GM18907 (cell line): ENCODE measurements around the gene AKAP8L.
"Not testable (repeated sequence)": the region's sequence is repeated elsewhere in the genome, so short reads cannot be mapped to it uniquely, and the experiment has no call there.

Experiments
- ATAC-seq: cut with Tn5 transposase; IDR thresholded peaks from one replicate; pipeline ENCODE4 v1.9.1; 2021; ENCODE audit warnings: mild to moderate bottlenecking, moderate library complexity; ENCODE audit not compliant: unreplicated experiment

The AKAP8L gene

GRCh38 chr19:15421721-15422260 is 3.0 kb upstream of the AKAP8L start:
- ATAC-seq, result no peak

GRCh38 chr19:15421136-15421695 is 2.4 kb upstream of the AKAP8L start:
- no peak for ATAC-seq

DNA sequence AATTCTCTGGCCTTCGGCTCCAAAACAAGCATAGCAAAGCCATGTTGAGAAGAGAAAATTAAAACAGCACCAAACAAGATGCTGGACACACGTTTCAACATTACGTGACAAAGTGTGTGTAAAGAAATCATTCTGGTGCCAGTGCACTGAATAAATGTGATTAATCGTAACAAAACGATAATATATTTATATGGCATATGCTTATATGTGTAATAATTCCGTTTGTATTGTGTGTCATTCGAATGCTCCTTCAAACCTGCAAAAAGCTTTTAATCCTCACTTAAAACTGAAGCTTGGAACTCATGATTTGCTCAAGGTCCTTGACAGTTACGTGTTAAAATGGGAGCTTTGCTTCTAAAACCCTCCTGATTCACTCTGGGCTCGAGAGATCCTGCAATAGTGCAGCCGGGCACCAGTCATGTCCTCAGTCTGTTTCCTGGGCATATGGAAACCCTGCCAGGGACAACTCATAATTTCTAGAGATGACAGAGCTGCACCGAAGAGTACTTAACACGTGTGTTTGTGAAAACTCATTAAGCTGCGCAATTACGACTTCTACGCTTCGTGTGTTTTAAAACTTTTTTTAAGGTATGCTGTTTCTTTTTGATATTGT is 731 bp upstream of the AKAP8L start:
- no peak for ATAC-seq

DNA sequence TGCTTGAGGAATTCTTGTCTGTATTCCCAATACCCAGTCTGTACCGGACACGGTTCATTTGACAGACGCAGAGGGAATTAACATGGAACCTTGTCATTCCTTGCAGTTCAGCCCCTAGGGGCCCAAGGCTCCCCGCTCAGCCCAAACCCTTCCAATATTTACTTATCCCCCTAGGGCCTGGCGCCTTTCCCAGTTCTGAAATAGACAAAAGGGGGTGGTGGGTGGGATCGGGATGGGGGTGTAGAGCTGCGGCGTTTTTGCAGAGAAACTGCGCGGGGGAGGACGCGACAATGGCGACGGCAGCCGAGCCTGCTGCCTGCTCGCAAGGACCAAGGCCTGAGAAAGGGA is 583 bp downstream of the AKAP8L start:
- ATAC-seq, result no peak

DNA sequence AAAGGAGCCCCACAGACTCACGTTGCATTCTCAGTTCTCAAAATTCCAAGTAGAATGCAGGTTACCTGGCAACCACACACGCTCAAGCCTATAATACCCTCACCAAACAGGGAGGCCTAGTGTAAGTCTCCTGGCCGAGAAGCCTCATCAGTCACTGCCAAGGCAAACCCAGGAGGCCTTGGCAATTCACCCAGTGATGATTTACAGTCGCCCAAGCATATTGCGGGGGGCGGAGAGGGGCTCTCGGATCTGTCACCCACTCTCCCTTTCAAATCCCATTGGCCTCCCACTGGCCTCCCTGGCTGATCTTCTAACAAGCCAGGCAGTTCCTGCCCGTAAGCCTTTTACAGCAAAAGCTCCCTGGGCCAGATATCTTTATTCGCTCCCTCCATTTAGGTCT is 1.1 kb downstream of the AKAP8L start:
- ATAC-seq, result no peak

GRCh38 chr19:15412832-15413231 is 6.0 kb downstream of the AKAP8L start:
- ATAC-seq, result no peak

- ATAC-seq, result not testable (repeated sequence)
Measured at GRCh38 chr19:15411351-15411750, 7.4 kb downstream of the AKAP8L start.

GRCh38 chr19:15404780-15405211 is 14.0 kb downstream of the AKAP8L start:
- ATAC-seq, result no peak

DNA sequence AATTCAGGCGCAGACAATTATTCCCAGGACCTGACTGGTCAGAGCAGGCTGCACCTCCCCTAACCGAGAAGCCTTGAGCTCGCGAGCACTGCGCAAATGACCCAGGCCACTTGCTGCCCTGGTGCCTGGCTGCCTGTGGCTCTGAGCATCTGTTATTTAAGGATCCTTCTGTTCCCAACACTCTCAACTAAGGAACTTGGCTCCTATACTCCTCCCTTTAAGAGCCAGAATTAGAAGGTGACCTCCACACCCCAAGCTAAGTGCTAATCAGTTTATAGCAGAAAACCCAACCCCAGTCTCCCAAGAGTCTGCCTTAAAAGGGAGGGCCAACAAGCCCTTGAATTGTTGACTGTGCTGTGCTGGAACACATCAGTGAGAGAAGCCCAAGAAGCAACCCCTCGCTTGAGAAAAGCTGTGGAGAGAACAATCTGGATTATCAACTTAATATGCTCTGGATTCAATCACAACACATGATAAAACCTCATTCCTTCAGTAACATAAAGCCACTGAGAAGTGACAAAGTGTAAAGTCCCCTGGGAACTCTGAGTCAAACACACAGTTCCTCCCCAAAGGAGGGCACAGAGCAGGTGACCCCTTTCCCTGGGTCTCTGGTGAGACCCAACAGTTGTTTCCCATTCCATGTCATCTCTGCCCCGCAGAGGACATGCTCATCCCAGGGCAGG is 14.6 kb downstream of the AKAP8L start:
- ATAC-seq, result no peak

DNA sequence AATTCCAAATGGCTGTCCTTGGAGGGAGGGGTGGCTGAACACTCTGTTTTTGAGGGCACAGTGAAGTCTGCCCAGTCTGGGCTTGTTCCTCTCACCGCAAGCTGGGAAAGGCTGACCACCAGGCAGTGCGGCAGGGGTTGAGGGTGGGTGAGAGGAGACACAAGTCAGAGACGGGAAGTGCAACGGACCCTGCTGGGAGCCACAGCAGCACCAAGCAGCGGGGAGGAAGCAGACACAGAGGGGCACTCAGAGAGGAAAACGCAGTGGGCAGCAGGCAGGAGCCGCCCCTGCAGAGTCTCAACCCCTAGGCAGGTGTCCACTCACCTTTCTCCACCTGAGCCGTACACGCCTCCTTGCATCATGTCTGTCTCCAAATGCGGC is 15.6 kb downstream of the AKAP8L start:
- no peak for ATAC-seq

DNA sequence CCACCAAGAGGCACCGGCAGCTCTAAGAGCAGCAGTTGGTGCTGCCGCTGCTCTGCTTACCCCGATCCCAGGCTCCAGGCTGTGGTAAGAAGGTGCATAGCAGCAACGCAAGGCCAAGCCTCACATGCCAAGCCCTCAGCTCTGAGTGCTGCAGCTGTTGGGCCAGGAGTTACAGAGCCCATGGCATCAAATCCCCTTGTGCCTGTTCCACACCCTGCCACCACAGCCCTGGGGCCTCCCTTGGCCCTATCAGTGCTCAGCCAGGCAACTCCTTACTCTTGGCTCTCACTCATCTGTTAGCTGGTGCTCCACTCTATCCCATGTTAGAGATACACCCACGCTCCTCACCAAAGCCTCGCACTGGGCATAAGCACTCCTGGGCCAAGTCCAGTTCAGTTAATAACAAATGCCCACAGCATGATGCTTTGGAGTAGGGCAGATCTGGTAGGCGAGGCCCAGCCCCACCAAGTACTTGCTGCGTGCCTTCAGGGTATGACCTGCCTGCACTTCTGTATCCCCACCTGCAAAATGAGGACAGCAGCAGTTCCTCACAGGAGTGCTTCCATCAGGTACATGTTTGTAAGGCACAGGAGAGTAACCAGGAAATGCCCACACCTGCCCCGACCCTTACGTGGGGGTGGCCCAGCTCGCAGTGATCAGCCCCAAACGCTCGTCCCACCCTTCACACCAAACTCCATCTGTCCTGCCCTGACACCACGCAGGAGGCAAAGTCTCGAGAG is 16.2 kb downstream of the AKAP8L start:
- ATAC-seq, result no peak

GRCh38 chr19:15401397-15401710 is 17.4 kb downstream of the AKAP8L start:
- no peak for ATAC-seq

- ATAC-seq, result no peak
Measured at GRCh38 chr19:15400521-15401396, 18.0 kb downstream of the AKAP8L start.

GRCh38 chr19:15399635-15400034 is 19.2 kb downstream of the AKAP8L start:
- no peak for ATAC-seq

DNA sequence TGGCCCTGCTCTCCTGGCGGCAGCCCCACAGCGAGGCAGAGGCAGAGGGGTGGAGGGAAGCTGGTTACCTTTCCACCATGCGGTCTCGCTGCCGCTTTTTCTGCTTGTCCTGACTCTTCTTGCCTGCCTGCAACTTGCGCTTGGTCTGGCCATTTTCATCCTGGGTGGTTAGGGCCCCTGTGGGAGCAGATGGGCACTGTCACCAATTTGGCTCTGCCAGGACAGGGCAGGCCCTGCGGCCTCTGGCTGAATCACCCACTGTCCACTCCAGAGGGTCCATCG is 19.6 kb downstream of the AKAP8L start:
- ATAC-seq, result no peak

- ATAC-seq, result no peak
Measured at GRCh38 chr19:15398501-15399233, 20.1 kb downstream of the AKAP8L start.

GRCh38 chr19:15397782-15398181 is 21.0 kb downstream of the AKAP8L start:
- no peak for ATAC-seq

DNA sequence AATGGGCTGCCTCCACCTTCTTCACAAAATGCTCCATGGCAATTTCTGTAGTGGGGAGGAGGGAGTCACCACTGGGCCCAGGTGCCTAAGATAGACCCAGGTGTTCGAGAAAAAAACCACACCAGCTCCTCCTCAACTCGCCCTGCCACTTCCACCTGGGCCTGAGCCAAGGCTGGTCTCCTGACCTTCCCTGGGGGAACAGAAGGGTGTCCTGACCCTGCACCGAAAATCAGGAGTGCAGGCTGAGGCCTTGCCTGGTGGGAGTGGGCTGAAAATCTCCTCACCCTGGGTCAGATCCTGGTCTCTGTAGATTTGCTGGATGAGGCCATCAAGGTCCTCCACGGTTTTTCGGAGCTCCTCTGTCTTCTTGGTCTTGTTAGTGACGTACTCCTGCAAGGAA is 21.6 kb downstream of the AKAP8L start:
- ATAC-seq, result no peak

- ATAC-seq, result no peak
Measured at GRCh38 chr19:15396436-15396835, 22.4 kb downstream of the AKAP8L start.

- ATAC-seq, result not testable (repeated sequence)
Measured at GRCh38 chr19:15395251-15395650, 23.5 kb downstream of the AKAP8L start.
